Coronary artery (tissue), 2 donors: ENCODE results near the gene ADAMTS9.

Experiments used
- DNase-seq: peaks from one replicate; pipeline ENCODE4 v3.0.0-alpha.2; 2017; ENCODE audit warnings: low spot score
- H3K27ac ChIP-seq, 2 donors: fragments of 200-600 bp; sonication (generic); one replicate each; pipeline ENCODE4 v1.5.1; 2016 to 2019
- H3K4me3 ChIP-seq: fragments of 200-600 bp; sonication (generic); 2 replicates; pipeline ENCODE4 v1.5.1; 2016; ENCODE audit warnings: mild to moderate bottlenecking, moderate library complexity
- TF ChIP-seq, protein P1 (sequence below): fragments of 200-600 bp; sonication (generic); IDR thresholded peaks from one replicate; pipeline ENCODE4 v1.5.1; 2019; ENCODE audit warnings: antibody characterized with exemption

ADAMTS9 gene

GRCh38 chr3:64508140-64508539 lies 179.7 kb downstream of the ADAMTS9 start:
- no peak for DNase-seq
- H3K27ac ChIP-seq = no peak overlapping the region
- H3K4me3 ChIP-seq = no peak overlapping the region
- TF ChIP-seq, protein P1, sequence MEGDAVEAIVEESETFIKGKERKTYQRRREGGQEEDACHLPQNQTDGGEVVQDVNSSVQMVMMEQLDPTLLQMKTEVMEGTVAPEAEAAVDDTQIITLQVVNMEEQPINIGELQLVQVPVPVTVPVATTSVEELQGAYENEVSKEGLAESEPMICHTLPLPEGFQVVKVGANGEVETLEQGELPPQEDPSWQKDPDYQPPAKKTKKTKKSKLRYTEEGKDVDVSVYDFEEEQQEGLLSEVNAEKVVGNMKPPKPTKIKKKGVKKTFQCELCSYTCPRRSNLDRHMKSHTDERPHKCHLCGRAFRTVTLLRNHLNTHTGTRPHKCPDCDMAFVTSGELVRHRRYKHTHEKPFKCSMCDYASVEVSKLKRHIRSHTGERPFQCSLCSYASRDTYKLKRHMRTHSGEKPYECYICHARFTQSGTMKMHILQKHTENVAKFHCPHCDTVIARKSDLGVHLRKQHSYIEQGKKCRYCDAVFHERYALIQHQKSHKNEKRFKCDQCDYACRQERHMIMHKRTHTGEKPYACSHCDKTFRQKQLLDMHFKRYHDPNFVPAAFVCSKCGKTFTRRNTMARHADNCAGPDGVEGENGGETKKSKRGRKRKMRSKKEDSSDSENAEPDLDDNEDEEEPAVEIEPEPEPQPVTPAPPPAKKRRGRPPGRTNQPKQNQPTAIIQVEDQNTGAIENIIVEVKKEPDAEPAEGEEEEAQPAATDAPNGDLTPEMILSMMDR = no peak

DNA sequence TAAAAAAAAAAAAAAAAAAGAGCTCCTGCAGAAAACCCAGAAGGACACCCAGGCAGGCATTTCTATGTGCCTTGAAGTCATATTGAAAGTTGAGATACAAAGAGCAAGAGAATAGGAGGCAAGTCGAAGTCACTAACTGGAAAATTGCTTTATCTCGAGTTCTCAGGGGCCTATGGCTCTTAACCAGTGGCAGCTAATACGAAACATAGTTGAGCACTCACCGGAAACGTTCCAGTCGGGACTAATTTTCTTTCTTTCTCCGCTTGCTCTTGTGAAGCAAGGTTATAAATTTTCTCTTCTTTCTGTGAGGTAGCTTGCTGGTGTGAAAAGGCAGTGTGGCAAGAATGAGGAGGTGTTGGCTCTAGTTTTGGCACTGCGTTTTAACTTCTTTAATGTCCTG lies 181.5 kb downstream of the ADAMTS9 start:
- no peak overlapping the region for H3K27ac ChIP-seq
- no peak for DNase-seq
- TF ChIP-seq, protein P1 = no peak
- no peak overlapping the region for H3K4me3 ChIP-seq

DNA sequence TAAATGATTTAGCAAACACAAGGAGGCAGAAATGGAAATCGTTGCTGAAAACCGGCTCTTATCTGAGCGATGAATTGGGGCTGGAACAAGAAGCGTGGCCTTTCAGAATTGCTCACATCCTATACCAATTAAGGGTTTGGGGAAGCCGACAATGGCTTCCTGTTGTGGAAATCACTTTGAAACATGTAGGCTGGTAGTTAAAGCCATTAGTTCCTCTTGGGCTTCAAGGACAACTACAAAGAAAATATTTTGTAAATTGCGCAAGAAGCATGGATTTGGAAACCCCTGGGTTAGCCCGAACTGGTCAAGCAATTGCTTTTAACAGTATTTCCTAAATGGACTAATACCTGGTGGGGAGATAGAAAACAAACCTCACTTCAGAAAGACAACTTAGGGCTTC lies 182.4 kb downstream of the ADAMTS9 start:
- no peak for DNase-seq
- Histone ChIP-seq H3K4me3 (no peak overlapping the region), H3K27ac (no peak overlapping the region)
- TF ChIP-seq, protein P1 = no peak

- DNase-seq = no peak
- Histone ChIP-seq H3K4me3 (no peak overlapping the region), H3K27ac (no peak overlapping the region)
- TF ChIP-seq, protein P1 = no peak
These were observed 185.5 kb downstream of the ADAMTS9 start for GRCh38 chr3:64502284-64502683.

DNA sequence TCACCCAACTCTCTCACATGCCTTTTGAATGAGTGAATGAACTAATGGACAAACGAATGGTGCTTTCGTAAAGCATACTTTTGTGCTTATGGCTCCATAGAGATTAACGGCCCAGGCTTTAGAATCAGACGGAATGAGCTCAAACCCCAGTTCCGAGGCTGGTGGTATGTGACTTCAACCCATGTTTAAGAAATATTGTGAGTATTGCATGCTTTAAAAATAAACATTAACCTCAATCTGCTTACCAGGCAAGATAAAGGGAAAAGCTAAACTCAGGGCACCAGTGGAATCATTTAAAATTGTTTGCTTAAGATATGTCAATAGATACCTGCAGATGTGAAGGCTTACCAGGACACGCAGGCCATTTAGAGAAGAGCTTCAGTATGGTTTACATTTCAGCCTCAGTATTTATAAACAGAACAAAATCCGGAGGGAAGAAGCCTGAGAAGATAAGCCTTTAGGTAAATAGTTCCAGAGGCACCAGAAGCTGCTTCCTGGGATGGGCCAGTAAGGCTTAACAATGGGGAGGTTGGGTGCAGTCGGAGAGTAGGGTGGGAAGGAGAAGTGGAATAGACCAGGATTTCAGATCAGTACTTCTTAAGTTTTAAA lies 186.4 kb downstream of the ADAMTS9 start:
- TF ChIP-seq, protein P1 = no peak
- Histone ChIP-seq H3K27ac (no peak overlapping the region), H3K4me3 (no peak overlapping the region)
- DNase-seq = no peak

DNA sequence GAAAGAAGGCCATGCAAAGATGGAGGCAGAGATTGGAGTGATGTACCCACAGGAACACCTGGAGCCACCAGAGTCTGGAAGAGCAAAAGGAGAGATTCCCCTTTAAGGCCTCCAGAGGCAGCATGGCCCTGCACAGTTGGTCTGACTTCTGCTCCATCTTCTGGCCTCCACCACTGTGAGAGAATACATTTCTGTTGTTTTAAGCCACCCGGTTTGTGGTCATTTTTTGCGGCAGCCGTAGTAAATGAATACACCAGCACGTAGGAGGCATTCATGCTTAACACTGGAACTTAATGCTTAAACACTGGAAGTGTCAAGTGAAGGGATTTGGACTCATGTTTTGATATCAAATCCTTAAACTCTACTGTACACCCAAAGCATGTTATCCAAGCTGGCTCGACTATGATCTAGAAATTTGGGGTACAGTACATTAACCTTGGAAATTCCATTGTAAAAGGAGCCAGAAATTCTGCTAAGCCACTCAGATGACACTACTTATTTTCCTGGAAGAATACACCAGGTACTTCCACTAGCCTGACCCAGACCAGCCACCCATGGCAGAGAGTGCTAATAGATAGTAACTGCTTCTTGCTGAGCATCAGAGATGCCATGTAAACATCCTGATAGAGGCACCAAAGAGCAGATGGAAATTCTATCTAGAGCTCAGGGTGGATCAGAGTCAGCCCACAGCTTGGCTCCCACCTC lies 190.9 kb downstream of the ADAMTS9 start:
- TF ChIP-seq, protein P1 = no peak
- Histone ChIP-seq H3K4me3 (no peak overlapping the region), H3K27ac (no peak overlapping the region)
- no peak for DNase-seq

DNA sequence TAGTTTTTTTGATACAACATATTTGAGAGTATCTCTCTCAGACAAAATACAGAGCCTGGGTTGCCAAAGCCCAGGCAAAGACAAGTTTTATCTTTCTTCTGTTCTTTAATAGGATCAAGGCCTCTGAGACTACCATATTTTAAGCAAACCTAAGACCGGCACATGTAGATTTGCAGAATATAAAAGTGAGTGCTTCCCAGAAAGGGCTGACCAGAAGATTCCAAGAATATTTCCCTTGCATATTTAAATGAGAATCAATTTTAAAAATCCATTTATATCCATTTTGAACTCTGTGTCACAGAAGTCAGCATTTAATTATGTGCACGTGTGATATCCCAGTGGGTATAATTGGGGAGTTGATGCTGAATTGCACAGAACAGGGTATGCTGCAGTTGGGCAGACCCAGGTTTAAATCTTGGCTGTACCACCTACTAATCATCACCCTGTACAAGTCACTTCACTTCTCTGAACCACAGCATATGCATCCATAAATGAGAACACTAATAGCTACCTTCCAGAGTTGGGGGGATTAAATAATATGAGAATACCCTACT lies 191.9 kb downstream of the ADAMTS9 start:
- no peak for DNase-seq
- TF ChIP-seq, protein P1 = no peak
- Histone ChIP-seq H3K4me3 (no peak overlapping the region), H3K27ac (no peak overlapping the region)
